Measurements from ENCODE around the gene ADIPOR2. TPM values are rescaled to one million over a fixed set of nuclear protein-coding genes. Genes with fewer than 3 reads are reported as not detected.

Gene ADIPOR2
- total and polyA plus RNA-seq, 4 donors = 26.6 to 68.3 (median 41.7) TPM

DNA sequence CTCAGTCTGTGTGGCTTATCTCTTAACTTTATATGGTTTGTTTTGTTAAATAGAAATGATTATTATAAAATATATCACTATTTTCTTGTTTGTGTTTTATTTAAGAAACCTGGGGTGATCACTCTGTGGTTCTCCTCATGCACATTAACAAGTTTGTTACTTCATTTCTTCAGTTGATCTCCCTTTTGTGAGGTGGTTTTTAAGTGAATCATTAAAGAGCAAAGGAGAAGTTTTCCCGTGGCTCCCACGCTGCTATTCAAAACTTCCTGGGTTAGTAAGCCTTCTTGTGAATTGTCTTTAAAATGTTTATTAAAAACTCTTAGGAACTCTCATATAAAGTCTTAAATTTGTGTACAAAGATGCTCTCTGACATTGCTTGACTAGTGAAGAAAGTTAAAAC is 11.8 kb downstream of the ADIPOR2 start:
- Histone ChIP-seq H3K27ac (ENCODE audit: low read depth in 1 of 2, low read length in 2 of 2) (no peak overlapping the region), H3K9ac (ENCODE audit: low read depth in 1 of 2, low read length in 2 of 2) (peak overlapping the region in 1 of 2 donors; percentile 9), H3K36me3 (ENCODE audit: control insufficient read depth in 4 of 4, insufficient read depth in 3 of 4, low read depth in 1 of 4, low read length in 3 of 4) (no peaks in the 10 kb centered on the region), H3K27me3 (ENCODE audit: control insufficient read depth in 4 of 4, insufficient read depth in 4 of 4, low read length in 3 of 4) (no peaks in the 10 kb centered on the region), H3K4me1 (ENCODE audit: control insufficient read depth in 4 of 4, insufficient read depth in 4 of 4, low read length in 3 of 4) (peaks cover 4 to 25% (median 18%) of the 10 kb centered on the region in 4 donors), H3K9me3 (ENCODE audit: control insufficient read depth in 4 of 4, low read length in 3 of 4) (no peaks in the 10 kb centered on the region), H3K4me3 (ENCODE audit: low read depth in 1 of 3, low read length in 3 of 3) (no peak overlapping the region)
- 40% methylated on average over 2 of the region's 2 CpGs for WGBS
- no peak for TF ChIP-seq SP1 (IDR thresholded peaks at IDR 0.05)
- TF ChIP-seq NR2F2 (IDR thresholded peaks at IDR 0.05) = no peak
- DNase-seq (ENCODE audit: low spot score) = no peak

DNA sequence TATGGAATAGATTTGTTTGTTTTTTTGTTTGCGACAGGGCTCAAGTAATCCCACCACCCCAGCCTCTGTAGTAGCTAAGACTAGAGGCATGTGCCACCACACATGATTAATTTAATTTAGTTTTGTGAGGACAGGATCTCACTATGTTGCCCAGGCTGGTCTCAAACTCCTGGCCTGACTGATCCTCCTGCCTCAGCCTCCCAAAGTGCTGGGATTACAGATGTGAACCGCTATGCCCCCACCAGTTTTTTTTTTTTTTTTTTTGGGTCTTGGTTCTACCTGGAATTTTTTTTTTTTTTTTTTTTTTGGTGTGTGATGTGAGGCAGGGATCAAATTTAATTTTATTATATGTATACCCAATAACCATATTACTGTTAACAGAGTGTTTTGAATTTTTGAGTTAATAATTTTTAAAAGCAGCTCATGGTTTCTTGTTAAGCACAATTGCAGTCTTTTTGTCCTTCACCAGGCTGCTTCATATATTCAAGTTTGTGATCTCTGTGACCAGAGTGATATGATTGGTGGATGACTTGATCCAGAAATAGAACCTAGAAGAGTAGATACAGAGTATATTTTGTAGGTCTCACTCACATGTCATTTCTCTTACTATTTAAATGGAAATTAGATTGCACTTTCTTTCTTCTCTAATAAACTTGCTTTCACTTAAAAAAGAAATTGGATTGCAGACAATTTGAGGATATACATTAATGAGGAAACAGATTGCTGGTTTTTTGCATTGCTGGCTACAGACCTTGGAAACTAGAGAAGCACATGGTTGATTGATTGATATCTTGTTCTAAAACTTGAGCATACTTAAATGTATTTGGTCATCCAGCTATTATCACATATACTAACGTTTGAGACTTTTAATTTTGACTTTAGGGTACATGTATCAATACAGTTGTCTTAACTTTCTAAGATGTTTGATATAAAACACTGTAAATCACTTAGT is 13.2 kb downstream of the ADIPOR2 start:
- TF ChIP-seq, protein P1, sequence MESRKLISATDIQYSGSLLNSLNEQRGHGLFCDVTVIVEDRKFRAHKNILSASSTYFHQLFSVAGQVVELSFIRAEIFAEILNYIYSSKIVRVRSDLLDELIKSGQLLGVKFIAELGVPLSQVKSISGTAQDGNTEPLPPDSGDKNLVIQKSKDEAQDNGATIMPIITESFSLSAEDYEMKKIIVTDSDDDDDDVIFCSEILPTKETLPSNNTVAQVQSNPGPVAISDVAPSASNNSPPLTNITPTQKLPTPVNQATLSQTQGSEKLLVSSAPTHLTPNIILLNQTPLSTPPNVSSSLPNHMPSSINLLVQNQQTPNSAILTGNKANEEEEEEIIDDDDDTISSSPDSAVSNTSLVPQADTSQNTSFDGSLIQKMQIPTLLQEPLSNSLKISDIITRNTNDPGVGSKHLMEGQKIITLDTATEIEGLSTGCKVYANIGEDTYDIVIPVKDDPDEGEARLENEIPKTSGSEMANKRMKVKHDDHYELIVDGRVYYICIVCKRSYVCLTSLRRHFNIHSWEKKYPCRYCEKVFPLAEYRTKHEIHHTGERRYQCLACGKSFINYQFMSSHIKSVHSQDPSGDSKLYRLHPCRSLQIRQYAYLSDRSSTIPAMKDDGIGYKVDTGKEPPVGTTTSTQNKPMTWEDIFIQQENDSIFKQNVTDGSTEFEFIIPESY (IDR thresholded peaks at IDR 0.05) = no peak
- no peak for TF ChIP-seq EGR1 (IDR thresholded peaks at IDR 0.05; ENCODE audit: low read depth in 2 of 2)
- TF ChIP-seq FOXA2 (IDR thresholded peaks at IDR 0.05) = no peak
- TF ChIP-seq CTCF (IDR thresholded peaks at IDR 0.05; ENCODE audit: low read depth, low read length, missing input control) = no peak
- TF ChIP-seq, protein P2, sequence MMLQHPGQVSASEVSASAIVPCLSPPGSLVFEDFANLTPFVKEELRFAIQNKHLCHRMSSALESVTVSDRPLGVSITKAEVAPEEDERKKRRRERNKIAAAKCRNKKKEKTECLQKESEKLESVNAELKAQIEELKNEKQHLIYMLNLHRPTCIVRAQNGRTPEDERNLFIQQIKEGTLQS (IDR thresholded peaks at IDR 0.05) = no peak
- 76% methylated on average over 3 of the region's 3 CpGs for WGBS
- peaks cover 4 to 13% (median 7%) of the 10 kb centered on the region in 4 donors for H3K4me1 ChIP-seq (ENCODE audit: control insufficient read depth in 4 of 4, insufficient read depth in 4 of 4, low read length in 3 of 4)

DNA sequence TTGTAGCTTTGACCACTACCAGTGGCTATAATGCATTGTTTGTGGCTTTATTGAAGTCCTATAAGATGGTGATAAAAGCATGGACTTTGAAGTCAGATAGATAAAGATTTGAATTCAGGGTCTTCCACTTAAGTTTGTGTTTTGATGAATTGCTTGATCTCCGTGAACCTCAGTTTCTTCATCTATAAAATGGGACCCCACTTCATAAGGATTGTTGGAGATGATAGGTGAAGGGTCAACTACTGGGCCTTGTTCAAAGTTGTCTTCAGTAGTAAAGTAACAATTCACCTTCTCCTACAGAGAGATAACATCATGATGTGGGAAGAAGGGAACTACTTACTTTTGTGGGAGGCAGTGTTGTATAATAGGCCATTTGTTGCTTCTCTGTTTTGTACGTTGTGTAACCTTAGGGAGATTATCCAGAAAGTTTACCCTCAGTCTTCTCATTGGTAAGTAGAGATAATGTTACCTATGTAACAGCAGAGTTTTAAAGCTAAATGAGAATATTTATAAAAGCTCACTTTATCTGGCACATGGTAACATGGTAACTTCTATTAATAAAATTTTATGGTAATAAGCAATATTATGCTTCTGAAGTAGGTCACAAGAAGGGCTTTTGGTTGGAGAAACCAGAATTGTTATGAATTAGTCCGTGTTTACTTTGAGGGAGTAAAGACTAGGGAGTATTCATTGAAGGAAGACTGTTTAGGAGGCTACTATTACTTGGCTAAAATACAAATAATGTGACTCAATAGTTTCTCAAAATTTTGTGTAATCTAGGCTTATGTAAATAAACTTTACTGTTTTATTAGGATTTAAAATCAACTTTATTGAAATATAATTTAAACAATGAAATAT is 15.1 kb downstream of the ADIPOR2 start:
- H3K4me1 ChIP-seq (ENCODE audit: control insufficient read depth in 4 of 4, insufficient read depth in 4 of 4, low read length in 3 of 4) = peaks cover 5 to 18% (median 15%) of the 10 kb centered on the region in 4 donors
- H3K9ac ChIP-seq (ENCODE audit: low read depth in 1 of 2, low read length in 2 of 2) = no peak overlapping the region
- TF ChIP-seq NR2F2 (IDR thresholded peaks at IDR 0.05) (no peak), SP1 (IDR thresholded peaks at IDR 0.05) (no peak)
- H3K9me3 ChIP-seq (ENCODE audit: control insufficient read depth in 4 of 4, low read length in 3 of 4) = no peaks in the 10 kb centered on the region
- no peaks in the 10 kb centered on the region for H3K36me3 ChIP-seq (ENCODE audit: control insufficient read depth in 4 of 4, insufficient read depth in 3 of 4, low read depth in 1 of 4, low read length in 3 of 4)
- H3K27ac ChIP-seq (ENCODE audit: low read depth in 1 of 2, low read length in 2 of 2) = no peak overlapping the region
- no peak for DNase-seq (ENCODE audit: low spot score)
- no peak overlapping the region for H3K4me3 ChIP-seq (ENCODE audit: low read depth in 1 of 3, low read length in 3 of 3)
- WGBS = 91% methylated on average over 3 of the region's 3 CpGs
- H3K27me3 ChIP-seq (ENCODE audit: control insufficient read depth in 4 of 4, insufficient read depth in 4 of 4, low read length in 3 of 4) = no peaks in the 10 kb centered on the region

More for the DNA sequence above, 13.2 kb downstream of the ADIPOR2 start:
- H3K27me3 ChIP-seq (ENCODE audit: control insufficient read depth in 4 of 4, insufficient read depth in 4 of 4, low read length in 3 of 4) = no peaks in the 10 kb centered on the region
- no peak for DNase-seq (ENCODE audit: low spot score)
- no peak overlapping the region for H3K4me3 ChIP-seq (ENCODE audit: low read depth in 1 of 3, low read length in 3 of 3)
- no peak overlapping the region for H3K27ac ChIP-seq (ENCODE audit: low read depth in 1 of 2, low read length in 2 of 2)
- H3K9me3 ChIP-seq (ENCODE audit: control insufficient read depth in 4 of 4, low read length in 3 of 4) = no peaks in the 10 kb centered on the region
- H3K9ac ChIP-seq (ENCODE audit: low read depth in 1 of 2, low read length in 2 of 2) = no peak overlapping the region
- no peaks in the 10 kb centered on the region for H3K36me3 ChIP-seq (ENCODE audit: control insufficient read depth in 4 of 4, insufficient read depth in 3 of 4, low read depth in 1 of 4, low read length in 3 of 4)
